Karpas-422 (cell line): ENCODE results near the gene ATP5F1C. TPM values are rescaled to one million over a fixed set of nuclear protein-coding genes. Genes with fewer than 3 reads are reported as not detected.

Experiments
- DNase-seq: peaks from one replicate; pipeline ENCODE4 v3.0.0-alpha.2; 2015
- H2AFZ ChIP-seq: fragments of 200-600 bp; sonication (generic); 2 replicates; pipeline ENCODE4 v1.6.1; 2014; ENCODE audit warnings: antibody characterized with exemption, low read length, mixed read lengths
- H3K27ac ChIP-seq: fragments of 200-600 bp; sonication (generic); 2 replicates; pipeline ENCODE4 v1.5.1; 2014; ENCODE audit warnings: mild to moderate bottlenecking, low read length, moderate library complexity
- H3K27me3 ChIP-seq: fragments of 200-600 bp; sonication (generic); 2 replicates; pipeline ENCODE4 v1.6.1; 2014; ENCODE audit warnings: low read length, mixed read lengths
- H3K36me3 ChIP-seq: fragments of 200-600 bp; sonication (generic); 2 replicates; pipeline ENCODE4 v1.6.1; 2014; ENCODE audit warnings: low read length, mixed read lengths; ENCODE audit not compliant: insufficient read depth
- H3K4me1 ChIP-seq: fragments of 200-600 bp; sonication (generic); 2 replicates; pipeline ENCODE4 v1.6.1; 2014; ENCODE audit warnings: mild to moderate bottlenecking, low read length, mixed read lengths
- H3K4me2 ChIP-seq: fragments of 200-600 bp; sonication (generic); 2 replicates; pipeline ENCODE4 v1.6.1; 2014; ENCODE audit warnings: low read length, low read depth, mild to moderate bottlenecking; ENCODE audit not compliant: poor library complexity, severe bottlenecking
- H3K4me3 ChIP-seq: fragments of 200-600 bp; sonication (generic); 2 replicates; pipeline ENCODE4 v1.5.1; 2014; ENCODE audit warnings: mild to moderate bottlenecking, antibody characterized with exemption, low read length, mixed read lengths
- H3K79me2 ChIP-seq: fragments of 200-600 bp; sonication (generic); 2 replicates; pipeline ENCODE4 v1.6.1; 2014; ENCODE audit warnings: mild to moderate bottlenecking, low read length, mixed read lengths
- H3K9ac ChIP-seq: fragments of 200-600 bp; sonication (generic); 2 replicates; pipeline ENCODE4 v1.6.0; 2014; ENCODE audit warnings: low read length
- H3K9me2 ChIP-seq: fragments of 200-600 bp; sonication (generic), shearing (Covaris generic); replicated peaks from 2 replicates; pipeline ENCODE4 v1.6.0; 2014; ENCODE audit warnings: mild to moderate bottlenecking, low read length, moderate library complexity; ENCODE audit not compliant: insufficient read depth
- H3K9me3 ChIP-seq: fragments of 300-700, 200-600 bp; sonication (generic); 2 replicates; pipeline ENCODE4 v1.6.1; 2014; ENCODE audit warnings: low read length, mixed read lengths
- H4K20me1 ChIP-seq: fragments of 200-600 bp; sonication (generic); 2 replicates; pipeline ENCODE4 v1.6.1; 2014; ENCODE audit warnings: mild to moderate bottlenecking, antibody characterized with exemption, low read length, low read depth; ENCODE audit not compliant: insufficient read depth
- total RNA-seq: library from RNA; depleted of rRNA; stranded (reverse); fragments of >200 nt; shearing (Covaris generic); gene quantifications from 2 replicates; pipeline ENCODE4 v1.2.3, GENCODE V29; 2014; ENCODE audit warnings: low replicate concordance; rRNA removed

The ATP5F1C gene
- total RNA-seq, 1 experiment from 2014 or later = 291 TPM

GRCh38 chr10:7857262-7857661 is 69.3 kb downstream of the ATP5F1C start:
- H3K9me3 ChIP-seq = peaks cover 8% of the 10 kb centered on the region
- no peak for DNase-seq
- peaks cover 18% of the 10 kb centered on the region for H4K20me1 ChIP-seq
- no peak overlapping the region for H3K27ac ChIP-seq
- no peak overlapping the region for H3K4me2 ChIP-seq
- H3K9me2 ChIP-seq = no peaks in the 10 kb centered on the region
- H3K4me3 ChIP-seq = no peak overlapping the region
- no peak overlapping the region for H2AFZ ChIP-seq
- no peaks in the 10 kb centered on the region for H3K27me3 ChIP-seq
- no peaks in the 10 kb centered on the region for H3K36me3 ChIP-seq
- no peaks in the 10 kb centered on the region; the same call in 1 of the 2 replicates for H3K79me2 ChIP-seq
- no peak overlapping the region for H3K9ac ChIP-seq
- H3K4me1 ChIP-seq = no peaks in the 10 kb centered on the region

Other genes starting within 250 kb of the ATP5F1C start
- not detected in 2 replicates for gene ITIH5, start 121.2 kb upstream of the ATP5F1C start, total RNA-seq
- gene ITIH2, start 84.9 kb upstream of the ATP5F1C start, total RNA-seq = not detected in 2 replicates
- 4.0 and 7.9 TPM in 2 replicates for gene KIN, start 184 bp upstream of the ATP5F1C start, total RNA-seq
- gene TAF3, start 30.3 kb downstream of the ATP5F1C start, total RNA-seq = 4.5 and 4.7 TPM in 2 replicates